ENCODE data around the gene SMARCA1. TPM values are rescaled to one million over a fixed set of nuclear protein-coding genes. Genes with fewer than 3 reads are reported as not detected.

The SMARCA1 gene
- total and polyA plus RNA-seq, 2 of the 13 experiments (the other 11 are each of a cell fraction or from before 2014, with no cell fraction given), result 97.7 to 145 TPM

DNA sequence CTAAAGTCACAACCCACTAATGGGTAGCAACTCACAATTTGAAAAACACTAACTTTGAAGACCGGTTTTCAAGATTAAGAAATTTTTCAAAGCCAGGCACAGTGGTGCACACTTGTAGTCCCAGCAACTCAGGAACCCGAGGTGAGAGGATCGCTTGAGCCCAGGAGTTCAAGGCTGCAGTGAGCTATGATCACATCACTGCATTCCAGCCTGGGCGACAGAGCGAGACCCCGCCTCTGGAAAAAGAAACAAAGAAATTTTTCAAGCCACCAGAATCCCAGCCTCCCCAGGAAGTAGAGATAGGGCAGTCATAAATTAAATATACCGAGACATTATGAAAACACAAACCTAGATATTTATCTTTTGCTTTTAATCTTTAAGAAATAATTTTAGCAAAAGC is 13.0 kb downstream of the SMARCA1 start (continued):
- no peak for TF ChIP-seq ZNF703 (CRISPR knock-in tag; IDR thresholded peaks at IDR 0.05; ENCODE audit: borderline replicate concordance)
- TF ChIP-seq IRX3 (CRISPR knock-in tag; IDR thresholded peaks at IDR 0.05; ENCODE audit: borderline replicate concordance, low read depth), result no peak
- TF ChIP-seq ZNF280B (CRISPR knock-in tag; IDR thresholded peaks at IDR 0.05; ENCODE audit: borderline replicate concordance), result no peak
- TF ChIP-seq SCMH1 (CRISPR knock-in tag; IDR thresholded peaks at IDR 0.05; ENCODE audit: borderline replicate concordance), result no peak
- TF ChIP-seq ZNF574 (CRISPR knock-in tag; IDR thresholded peaks at IDR 0.05), result no peak
- no peak for TF ChIP-seq ZNF800 (CRISPR knock-in tag; IDR thresholded peaks at IDR 0.05)
- TF ChIP-seq EHMT2 (IDR thresholded peaks at IDR 0.05; ENCODE audit: borderline replicate concordance, low read depth, low read length), result no peak
- TF ChIP-seq HDAC2 (CRISPR knock-in tag; IDR thresholded peaks at IDR 0.05), result no peak
- no peak for TF ChIP-seq ZNF234 (CRISPR knock-in tag; conservative IDR thresholded peaks at IDR 0.05)
- TF ChIP-seq GZF1 (CRISPR knock-in tag; IDR thresholded peaks at IDR 0.05), result no peak
- no peak for TF ChIP-seq SKI (IDR thresholded peaks at IDR 0.05; ENCODE audit: partially characterized antibody)
- no peak for TF ChIP-seq NFE2L1 (CRISPR knock-in tag; IDR thresholded peaks at IDR 0.05; ENCODE audit: borderline replicate concordance)
- TF ChIP-seq ELF1 (CRISPR knock-in tag; IDR thresholded peaks at IDR 0.05), result no peak
- no peak for TF ChIP-seq ZNF235 (CRISPR knock-in tag; IDR thresholded peaks at IDR 0.05; ENCODE audit: borderline replicate concordance)
- no peak for TF ChIP-seq ZBTB7B (CRISPR knock-in tag; IDR thresholded peaks at IDR 0.05)
